Measurements from ENCODE around the gene SSTR5.

SSTR5 gene

DNA sequence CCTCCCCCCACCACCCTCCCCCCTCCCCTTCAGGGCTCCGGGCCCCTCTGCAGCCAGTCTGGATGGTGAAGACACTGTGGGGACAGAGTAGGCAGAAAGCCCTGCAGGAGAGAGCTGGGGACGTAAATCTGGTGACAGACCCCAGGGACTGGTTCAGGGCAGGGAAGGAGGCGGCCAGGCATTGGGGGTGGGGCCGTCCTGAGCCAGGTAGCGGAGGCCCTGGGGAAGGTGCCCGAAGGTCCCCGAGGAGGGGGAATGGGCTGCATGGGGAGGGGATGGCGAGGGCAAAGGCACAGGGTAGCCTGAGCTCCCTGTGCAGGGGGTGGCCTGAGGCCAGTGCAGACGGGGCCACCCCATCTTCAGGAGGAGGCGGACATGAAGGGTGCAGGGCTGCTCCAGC, 54.0 kb downstream of the SSTR5 start:
- Histone ChIP-seq H3K9me3 (ENCODE audit: severe bottlenecking) (no peaks in the 10 kb centered on the region), H3K36me3 (no peaks in the 10 kb centered on the region), H3K4me3 (ENCODE audit: low read depth, low read length) (no peak overlapping the region), H3K27me3 (ENCODE audit: insufficient read depth, low read depth, severe bottlenecking) (no peaks in the 10 kb centered on the region), H3K27ac (peak overlapping the region; percentile 73)
- TF ChIP-seq, protein P1, sequence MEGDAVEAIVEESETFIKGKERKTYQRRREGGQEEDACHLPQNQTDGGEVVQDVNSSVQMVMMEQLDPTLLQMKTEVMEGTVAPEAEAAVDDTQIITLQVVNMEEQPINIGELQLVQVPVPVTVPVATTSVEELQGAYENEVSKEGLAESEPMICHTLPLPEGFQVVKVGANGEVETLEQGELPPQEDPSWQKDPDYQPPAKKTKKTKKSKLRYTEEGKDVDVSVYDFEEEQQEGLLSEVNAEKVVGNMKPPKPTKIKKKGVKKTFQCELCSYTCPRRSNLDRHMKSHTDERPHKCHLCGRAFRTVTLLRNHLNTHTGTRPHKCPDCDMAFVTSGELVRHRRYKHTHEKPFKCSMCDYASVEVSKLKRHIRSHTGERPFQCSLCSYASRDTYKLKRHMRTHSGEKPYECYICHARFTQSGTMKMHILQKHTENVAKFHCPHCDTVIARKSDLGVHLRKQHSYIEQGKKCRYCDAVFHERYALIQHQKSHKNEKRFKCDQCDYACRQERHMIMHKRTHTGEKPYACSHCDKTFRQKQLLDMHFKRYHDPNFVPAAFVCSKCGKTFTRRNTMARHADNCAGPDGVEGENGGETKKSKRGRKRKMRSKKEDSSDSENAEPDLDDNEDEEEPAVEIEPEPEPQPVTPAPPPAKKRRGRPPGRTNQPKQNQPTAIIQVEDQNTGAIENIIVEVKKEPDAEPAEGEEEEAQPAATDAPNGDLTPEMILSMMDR (IDR thresholded peaks at IDR 0.05; ENCODE audit: low read depth, low read length): no peak
- DNase-seq: peak; percentile 55

DNA sequence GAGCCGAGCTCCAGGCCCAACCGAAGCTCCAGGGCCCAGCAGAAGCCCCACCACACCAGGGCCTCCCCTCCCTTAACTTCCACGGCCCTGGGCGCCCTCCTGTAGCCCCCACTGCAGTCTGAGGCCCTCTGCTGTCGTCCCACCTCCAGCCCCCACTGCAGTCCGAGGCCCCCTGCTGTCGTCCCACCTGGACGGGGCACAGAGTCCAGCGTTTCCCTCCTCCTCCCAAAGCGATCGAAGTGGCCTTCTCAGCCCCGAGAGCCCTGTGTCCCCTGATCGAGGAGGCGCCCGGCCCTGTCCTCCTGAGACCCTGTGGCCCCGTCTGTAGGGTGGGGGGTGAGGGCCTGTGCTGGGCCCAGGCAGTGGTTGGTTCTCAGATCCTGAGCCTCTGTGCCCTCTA, 54.6 kb downstream of the SSTR5 start:
- no peaks in the 10 kb centered on the region for H3K27me3 ChIP-seq (ENCODE audit: insufficient read depth, low read depth, severe bottlenecking)
- DNase-seq: no peak
- TF ChIP-seq, protein P1 (IDR thresholded peaks at IDR 0.05; ENCODE audit: low read depth, low read length): no peak

DNA sequence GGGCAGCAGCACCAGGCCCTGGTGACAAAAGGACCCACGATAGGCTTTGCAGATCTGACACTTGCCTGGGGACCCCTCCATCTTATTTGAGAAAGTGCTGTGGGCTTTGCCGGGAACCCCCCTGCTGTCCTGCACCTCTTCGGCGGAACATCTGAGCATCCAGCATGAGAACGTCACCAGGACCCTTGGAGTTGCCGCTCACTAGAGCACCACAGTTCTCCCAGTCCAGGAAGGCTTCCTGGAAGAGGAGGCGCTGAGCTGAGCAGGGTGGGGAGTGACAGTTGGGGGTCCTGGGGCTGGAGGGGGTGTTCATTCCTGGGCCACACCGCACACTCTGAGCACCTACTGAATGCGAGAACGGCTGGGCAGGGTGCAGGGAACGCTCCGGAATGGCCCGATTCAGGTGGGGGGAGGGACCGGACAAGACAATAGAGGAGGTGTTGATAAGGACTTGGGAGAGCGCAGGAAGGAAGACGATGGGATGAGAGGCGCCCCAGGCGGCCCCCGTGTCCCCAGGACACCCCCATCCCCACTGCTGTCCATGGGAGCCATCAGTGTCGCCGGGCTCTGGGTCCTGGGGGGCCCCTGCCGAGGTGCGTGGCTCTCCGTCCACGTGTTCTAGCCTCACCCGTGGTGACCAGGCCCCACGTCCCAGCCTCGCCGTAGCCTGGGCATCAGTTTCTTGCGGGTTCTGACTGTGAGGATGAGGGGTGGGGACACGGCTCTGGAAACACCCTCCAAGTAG, 55.6 kb downstream of the SSTR5 start:
- no peak overlapping the region for H3K4me3 ChIP-seq (ENCODE audit: low read depth, low read length)
- no peak for DNase-seq
- H3K27me3 ChIP-seq (ENCODE audit: insufficient read depth, low read depth, severe bottlenecking): no peaks in the 10 kb centered on the region
- no peaks in the 10 kb centered on the region for H3K9me3 ChIP-seq (ENCODE audit: severe bottlenecking)
- no peaks in the 10 kb centered on the region for H3K36me3 ChIP-seq
- TF ChIP-seq, protein P1 (IDR thresholded peaks at IDR 0.05; ENCODE audit: low read depth, low read length): no peak
- no peak overlapping the region for H3K27ac ChIP-seq

More for the DNA sequence above, 54.6 kb downstream of the SSTR5 start:
- H3K4me3 ChIP-seq (ENCODE audit: low read depth, low read length): no peak overlapping the region
- peak overlapping the region; percentile 73 for H3K27ac ChIP-seq
- no peaks in the 10 kb centered on the region for H3K9me3 ChIP-seq (ENCODE audit: severe bottlenecking)
- H3K36me3 ChIP-seq: no peaks in the 10 kb centered on the region

DNA sequence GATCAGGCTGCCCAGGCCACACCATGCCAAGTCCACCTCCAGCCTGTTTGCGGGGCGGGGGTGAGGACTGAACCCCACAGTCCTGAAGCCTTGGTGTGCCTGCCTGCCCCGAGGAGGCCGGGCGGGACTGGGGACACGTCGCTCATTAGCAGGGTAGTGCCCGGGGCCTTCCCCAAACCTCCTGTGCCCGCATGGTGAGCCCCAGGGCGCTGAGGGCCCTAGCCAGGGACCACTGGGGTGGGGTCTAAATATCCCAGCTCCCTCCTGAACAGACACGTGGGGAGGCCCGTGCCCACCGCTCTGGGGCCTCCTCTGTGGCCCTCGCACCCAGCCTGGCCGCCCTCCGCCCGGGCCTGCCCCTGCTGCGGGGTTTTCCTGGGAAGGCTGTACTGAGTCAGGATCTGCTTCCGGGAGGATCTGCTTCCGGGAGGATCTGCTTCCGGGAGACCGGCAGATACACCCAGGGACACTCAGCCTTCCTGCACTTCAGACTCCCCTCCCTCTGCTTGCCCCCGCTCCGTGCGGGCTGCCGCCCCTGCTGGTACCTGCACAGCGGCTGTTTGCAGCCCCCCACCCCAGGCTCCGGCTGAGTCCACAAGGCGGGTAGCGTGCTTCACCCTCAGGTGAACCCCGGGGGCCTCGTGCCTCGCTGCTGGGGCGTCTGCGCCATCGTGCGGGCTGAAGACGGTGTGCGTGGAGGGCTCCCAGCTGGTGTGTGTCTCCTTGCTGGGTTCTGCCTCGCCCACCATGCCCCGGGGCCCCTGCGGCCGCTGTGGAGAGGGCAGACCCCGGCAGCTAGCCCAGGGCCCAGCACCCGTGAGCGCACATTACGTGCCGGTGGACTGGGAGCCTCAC, 56.8 kb downstream of the SSTR5 start:
- Histone ChIP-seq H3K9me3 (ENCODE audit: severe bottlenecking) (no peaks in the 10 kb centered on the region), H3K36me3 (no peaks in the 10 kb centered on the region), H3K27me3 (ENCODE audit: insufficient read depth, low read depth, severe bottlenecking) (no peaks in the 10 kb centered on the region), H3K4me3 (ENCODE audit: low read depth, low read length) (no peak overlapping the region), H3K27ac (no peak overlapping the region)
- DNase-seq: no peak
- TF ChIP-seq, protein P1 (IDR thresholded peaks at IDR 0.05; ENCODE audit: low read depth, low read length): no peak

DNA sequence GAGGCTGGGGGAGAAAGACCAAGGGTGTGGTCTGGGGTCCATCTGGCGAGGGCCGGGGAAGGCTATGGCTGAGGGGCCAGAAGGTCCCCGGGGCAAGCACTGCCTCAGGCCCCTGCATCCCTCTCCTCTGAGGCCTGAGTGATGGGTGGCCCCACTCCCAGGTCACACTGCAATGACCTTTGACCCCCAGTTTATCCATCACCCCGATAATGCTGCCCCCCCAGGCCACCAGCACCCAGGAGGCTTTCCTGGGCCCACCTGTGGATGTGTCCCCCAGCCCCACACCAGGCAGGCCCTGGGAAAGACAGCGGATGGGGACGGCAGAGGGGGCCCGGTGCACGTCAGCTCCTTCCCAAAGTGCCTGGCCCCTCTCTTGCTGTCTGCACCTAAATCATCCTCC, 57.8 kb downstream of the SSTR5 start:
- no peaks in the 10 kb centered on the region for H3K9me3 ChIP-seq (ENCODE audit: severe bottlenecking)
- H3K27me3 ChIP-seq (ENCODE audit: insufficient read depth, low read depth, severe bottlenecking): no peaks in the 10 kb centered on the region

More for the DNA sequence above, 57.8 kb downstream of the SSTR5 start:
- no peak overlapping the region for H3K4me3 ChIP-seq (ENCODE audit: low read depth, low read length)
- H3K27ac ChIP-seq: no peak overlapping the region
- TF ChIP-seq, protein P1 (IDR thresholded peaks at IDR 0.05; ENCODE audit: low read depth, low read length): no peak
- DNase-seq: no peak
- H3K36me3 ChIP-seq: no peaks in the 10 kb centered on the region

Measured in WERI-Rb-1 (cell line).